ENCODE results near the gene DNAJB14.

Gene DNAJB14

DNA sequence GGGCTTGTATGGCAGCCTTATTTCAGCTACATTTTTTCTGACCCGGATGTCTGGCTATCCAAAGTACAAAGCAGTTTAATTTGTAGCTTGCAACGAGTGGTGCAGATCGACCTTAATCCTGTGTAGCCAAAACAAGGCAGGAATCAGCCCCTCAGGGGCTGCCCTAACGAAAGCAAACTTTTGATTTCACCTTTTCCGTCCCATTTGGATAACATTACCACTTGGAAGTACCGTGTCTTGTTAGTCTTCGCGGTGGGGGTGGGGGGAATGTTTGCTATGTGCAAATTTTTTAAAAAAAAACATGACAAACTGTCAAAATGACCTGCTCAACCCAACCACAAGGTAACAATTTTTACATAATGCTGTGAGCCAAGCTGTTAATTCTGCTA, 766 bp upstream of the DNAJB14 start:
- H3K27me3 ChIP-seq (ENCODE audit: control insufficient read depth, insufficient read depth, low read length): no peaks in the 10 kb centered on the region
- H3K4me2 ChIP-seq (ENCODE audit: low read length): peak overlapping the region; percentile 74
- no peaks in the 10 kb centered on the region for H3K36me3 ChIP-seq (ENCODE audit: control insufficient read depth, insufficient read depth, low read length)
- H3K9me3 ChIP-seq (ENCODE audit: control insufficient read depth, low read length): no peaks in the 10 kb centered on the region
- peak overlapping the region; percentile 80 for H3K4me3 ChIP-seq (ENCODE audit: low read depth, low read length)
- H3K9ac ChIP-seq: no peak overlapping the region
- H3K4me1 ChIP-seq: peaks cover 7% of the 10 kb centered on the region
- peak overlapping the region; percentile 92 for H3K27ac ChIP-seq
- H3K79me2 ChIP-seq: peaks cover 9% of the 10 kb centered on the region
- H2AFZ ChIP-seq: peak overlapping the region; percentile 95
- TF ChIP-seq, protein P1, sequence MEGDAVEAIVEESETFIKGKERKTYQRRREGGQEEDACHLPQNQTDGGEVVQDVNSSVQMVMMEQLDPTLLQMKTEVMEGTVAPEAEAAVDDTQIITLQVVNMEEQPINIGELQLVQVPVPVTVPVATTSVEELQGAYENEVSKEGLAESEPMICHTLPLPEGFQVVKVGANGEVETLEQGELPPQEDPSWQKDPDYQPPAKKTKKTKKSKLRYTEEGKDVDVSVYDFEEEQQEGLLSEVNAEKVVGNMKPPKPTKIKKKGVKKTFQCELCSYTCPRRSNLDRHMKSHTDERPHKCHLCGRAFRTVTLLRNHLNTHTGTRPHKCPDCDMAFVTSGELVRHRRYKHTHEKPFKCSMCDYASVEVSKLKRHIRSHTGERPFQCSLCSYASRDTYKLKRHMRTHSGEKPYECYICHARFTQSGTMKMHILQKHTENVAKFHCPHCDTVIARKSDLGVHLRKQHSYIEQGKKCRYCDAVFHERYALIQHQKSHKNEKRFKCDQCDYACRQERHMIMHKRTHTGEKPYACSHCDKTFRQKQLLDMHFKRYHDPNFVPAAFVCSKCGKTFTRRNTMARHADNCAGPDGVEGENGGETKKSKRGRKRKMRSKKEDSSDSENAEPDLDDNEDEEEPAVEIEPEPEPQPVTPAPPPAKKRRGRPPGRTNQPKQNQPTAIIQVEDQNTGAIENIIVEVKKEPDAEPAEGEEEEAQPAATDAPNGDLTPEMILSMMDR (IDR thresholded peaks at IDR 0.05): no peak

DNA sequence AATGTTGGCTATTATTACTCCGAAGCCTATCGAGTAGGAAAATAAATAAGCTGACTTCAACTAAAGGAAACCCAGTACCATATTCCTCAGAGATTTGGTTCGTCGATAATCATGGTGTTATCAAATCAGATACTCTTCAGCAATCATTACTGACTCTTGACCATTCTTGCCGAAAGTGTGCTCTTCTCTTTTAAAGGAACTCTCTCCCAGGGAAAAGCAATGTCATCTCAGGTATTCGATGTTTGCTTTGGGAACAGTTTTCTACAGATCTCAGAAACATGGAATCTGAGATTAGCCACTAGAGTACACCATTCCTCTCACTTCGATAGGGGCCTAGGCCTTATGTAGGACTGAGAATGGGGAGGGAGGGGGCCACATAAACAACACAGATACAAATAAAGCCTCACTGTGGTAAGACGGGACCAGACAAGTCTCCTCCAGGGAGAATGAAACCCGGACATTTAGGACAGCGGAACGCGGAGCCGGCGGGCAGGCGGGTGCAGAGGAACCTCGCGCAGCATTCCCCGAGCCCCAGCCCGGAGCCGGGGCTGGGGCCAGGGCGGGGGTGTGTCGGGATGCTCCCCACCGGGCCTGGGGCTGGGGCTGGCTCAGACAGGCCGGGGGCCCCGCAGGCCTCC, 581 bp downstream of the DNAJB14 start:
- peak overlapping the region; percentile 85 for H3K4me2 ChIP-seq (ENCODE audit: low read length)
- H3K9ac ChIP-seq: peak overlapping the region; percentile 76
- peaks cover 7% of the 10 kb centered on the region for H3K4me1 ChIP-seq
- TF ChIP-seq, protein P1 (IDR thresholded peaks at IDR 0.05): no peak
- H3K4me3 ChIP-seq (ENCODE audit: low read depth, low read length): peak overlapping the region; percentile 80
- H3K9me3 ChIP-seq (ENCODE audit: control insufficient read depth, low read length): no peaks in the 10 kb centered on the region
- H3K79me2 ChIP-seq: peaks cover 9% of the 10 kb centered on the region
- peak overlapping the region; percentile 85 for H2AFZ ChIP-seq
- no peaks in the 10 kb centered on the region for H3K36me3 ChIP-seq (ENCODE audit: control insufficient read depth, insufficient read depth, low read length)
- no peaks in the 10 kb centered on the region for H3K27me3 ChIP-seq (ENCODE audit: control insufficient read depth, insufficient read depth, low read length)
- H3K27ac ChIP-seq: peak overlapping the region; percentile 92

DNA sequence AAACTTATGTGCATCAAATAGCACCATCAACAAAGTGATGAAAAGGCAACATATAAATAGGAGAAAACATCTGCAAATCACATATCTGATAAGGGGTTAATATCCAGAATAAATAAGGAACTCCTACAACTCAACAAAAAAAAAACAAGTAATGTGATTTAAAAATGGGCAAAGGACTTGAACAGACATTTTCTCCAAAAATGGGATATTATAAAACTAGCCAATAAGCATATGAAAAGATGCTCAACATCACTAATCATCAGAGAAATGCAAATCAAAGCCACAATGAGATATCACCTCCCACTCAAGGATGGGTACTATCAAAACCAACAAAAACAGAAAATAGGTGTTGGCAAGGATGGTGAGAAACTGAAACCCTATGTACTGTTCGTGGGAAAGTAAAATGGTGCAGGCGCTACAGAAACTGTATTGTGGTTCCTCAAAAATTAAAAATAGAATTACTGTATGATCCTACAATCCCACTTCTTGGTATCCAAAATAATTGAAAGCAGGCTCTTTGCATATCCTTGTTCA, 2.4 kb downstream of the DNAJB14 start:
- Histone ChIP-seq H3K79me2 (peaks cover 13% of the 10 kb centered on the region), H3K36me3 (ENCODE audit: control insufficient read depth, insufficient read depth, low read length) (no peaks in the 10 kb centered on the region), H3K9me3 (ENCODE audit: control insufficient read depth, low read length) (no peaks in the 10 kb centered on the region), H3K4me3 (ENCODE audit: low read depth, low read length) (no peak overlapping the region), H2AFZ (no peak overlapping the region), H3K4me2 (ENCODE audit: low read length) (no peak overlapping the region), H3K4me1 (peaks cover 7% of the 10 kb centered on the region), H3K27me3 (ENCODE audit: control insufficient read depth, insufficient read depth, low read length) (no peaks in the 10 kb centered on the region), H3K27ac (no peak overlapping the region), H3K9ac (no peak overlapping the region)
- TF ChIP-seq, protein P1 (IDR thresholded peaks at IDR 0.05): no peak

GRCh38 chr4:99938243-99938753, 8.1 kb downstream of the DNAJB14 start:
- no peak overlapping the region for H3K4me3 ChIP-seq (ENCODE audit: low read depth, low read length)
- H3K36me3 ChIP-seq (ENCODE audit: control insufficient read depth, insufficient read depth, low read length): peaks cover 4% of the 10 kb centered on the region
- peaks cover 25% of the 10 kb centered on the region for H3K79me2 ChIP-seq
- TF ChIP-seq, protein P1 (IDR thresholded peaks at IDR 0.05): no peak
- H3K27me3 ChIP-seq (ENCODE audit: control insufficient read depth, insufficient read depth, low read length): no peaks in the 10 kb centered on the region
- H3K4me2 ChIP-seq (ENCODE audit: low read length): no peak overlapping the region
- H2AFZ ChIP-seq: no peak overlapping the region
- H3K9me3 ChIP-seq (ENCODE audit: control insufficient read depth, low read length): no peaks in the 10 kb centered on the region
- H3K27ac ChIP-seq: no peak overlapping the region
- no peaks in the 10 kb centered on the region for H3K4me1 ChIP-seq
- no peak overlapping the region for H3K9ac ChIP-seq

- no peak overlapping the region for H3K4me2 ChIP-seq (ENCODE audit: low read length)
- H3K36me3 ChIP-seq (ENCODE audit: control insufficient read depth, insufficient read depth, low read length): peaks cover 4% of the 10 kb centered on the region
- no peak overlapping the region for H3K4me3 ChIP-seq (ENCODE audit: low read depth, low read length)
- H3K9me3 ChIP-seq (ENCODE audit: control insufficient read depth, low read length): peaks cover 2% of the 10 kb centered on the region
- no peak overlapping the region for H2AFZ ChIP-seq
- H3K4me1 ChIP-seq: no peaks in the 10 kb centered on the region
- H3K27ac ChIP-seq: no peak overlapping the region
- peaks cover 32% of the 10 kb centered on the region for H3K79me2 ChIP-seq
- H3K27me3 ChIP-seq (ENCODE audit: control insufficient read depth, insufficient read depth, low read length): no peaks in the 10 kb centered on the region
- H3K9ac ChIP-seq: no peak overlapping the region
- TF ChIP-seq, protein P1 (IDR thresholded peaks at IDR 0.05): no peak
These were observed 11.5 kb downstream of the DNAJB14 start for GRCh38 chr4:99934891-99935290.
